HG03064 (cell line): ENCODE results near the gene WDR76.

ENCODE experiments used
- ATAC-seq: cut with Tn5 transposase; IDR thresholded peaks from one replicate; pipeline ENCODE4 v1.9.1; 2021; ENCODE audit warnings: low read depth; ENCODE audit not compliant: unreplicated experiment

The WDR76 gene

DNA sequence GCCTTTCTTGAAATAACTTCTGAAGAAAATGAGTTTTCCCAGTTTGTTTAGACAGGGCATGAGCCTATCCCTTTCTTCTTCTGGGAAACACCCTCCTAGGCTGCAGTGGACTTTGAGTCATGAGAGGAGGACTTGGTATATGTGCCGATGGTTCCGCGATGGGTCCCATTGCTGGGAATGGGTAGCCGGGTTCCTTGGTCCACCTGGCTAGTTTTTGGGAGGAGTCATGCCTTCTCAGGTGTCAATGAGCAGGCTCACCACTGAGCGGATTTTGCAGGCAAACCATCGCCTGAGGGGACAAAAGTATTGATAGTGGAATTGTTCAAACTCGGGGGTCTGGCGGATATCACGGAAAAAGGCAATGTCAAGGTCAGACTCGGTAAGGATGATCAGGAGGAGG, 46.8 kb downstream of the WDR76 start:
- ATAC-seq: no peak

DNA sequence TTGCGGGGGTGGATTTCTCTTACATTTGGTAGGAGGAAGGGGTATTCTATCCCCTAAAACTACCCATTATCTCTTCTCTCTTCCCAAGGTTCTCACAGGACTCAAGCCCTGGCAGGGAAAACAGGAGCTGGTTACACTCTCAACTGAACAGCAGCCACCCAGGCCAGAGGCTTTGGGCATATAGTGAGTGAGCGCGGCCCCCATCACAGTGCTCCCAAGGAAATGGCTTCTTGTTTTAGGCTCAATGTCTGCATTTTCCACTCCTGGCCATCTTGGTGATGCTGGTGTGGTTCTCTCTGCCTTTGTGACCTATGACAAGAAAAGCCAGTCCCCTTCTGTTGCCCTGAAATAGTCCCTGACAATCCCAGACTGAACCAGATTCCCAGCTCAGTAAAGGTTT, 50.1 kb downstream of the WDR76 start:
- ATAC-seq: no peak

DNA sequence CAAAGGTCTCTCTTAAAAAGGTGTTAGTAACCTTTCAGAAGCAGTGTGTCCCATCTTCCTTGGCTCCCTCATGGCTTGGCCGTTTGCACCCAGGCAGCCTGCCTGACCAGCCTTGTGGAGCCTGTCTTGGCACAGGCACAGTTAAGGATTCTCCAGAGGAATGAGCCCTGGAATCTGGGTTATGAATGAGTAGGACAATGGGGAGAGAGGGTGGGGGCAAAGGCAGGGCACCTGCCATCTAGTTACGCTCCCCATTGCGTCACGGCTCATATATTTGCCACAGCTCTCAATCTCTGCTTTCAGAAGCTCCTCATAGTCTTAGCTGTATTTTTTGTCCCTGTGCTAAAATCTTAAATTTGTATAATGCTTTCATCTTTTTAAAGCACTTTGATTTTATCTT, 50.6 kb downstream of the WDR76 start:
- no peak for ATAC-seq

DNA sequence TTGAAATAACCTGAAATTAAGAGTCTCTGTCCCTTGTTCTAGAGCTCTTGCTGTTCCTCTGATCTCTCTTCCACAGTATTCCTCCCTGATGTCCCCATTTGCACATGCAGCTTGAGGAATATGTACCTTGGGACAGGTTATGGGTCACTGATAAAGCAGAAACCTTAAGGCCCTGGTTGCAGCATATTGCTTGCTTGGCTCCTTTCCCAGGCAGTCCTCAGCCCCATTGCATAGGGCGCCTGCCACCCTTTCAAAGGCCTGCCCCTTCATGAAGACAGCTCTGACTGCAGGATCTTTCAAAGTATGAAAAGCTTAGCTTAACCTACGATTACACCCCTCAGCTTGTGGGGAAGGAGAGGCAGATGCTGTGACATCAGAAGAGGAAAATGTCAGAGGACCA, 51.6 kb downstream of the WDR76 start:
- ATAC-seq: no peak

DNA sequence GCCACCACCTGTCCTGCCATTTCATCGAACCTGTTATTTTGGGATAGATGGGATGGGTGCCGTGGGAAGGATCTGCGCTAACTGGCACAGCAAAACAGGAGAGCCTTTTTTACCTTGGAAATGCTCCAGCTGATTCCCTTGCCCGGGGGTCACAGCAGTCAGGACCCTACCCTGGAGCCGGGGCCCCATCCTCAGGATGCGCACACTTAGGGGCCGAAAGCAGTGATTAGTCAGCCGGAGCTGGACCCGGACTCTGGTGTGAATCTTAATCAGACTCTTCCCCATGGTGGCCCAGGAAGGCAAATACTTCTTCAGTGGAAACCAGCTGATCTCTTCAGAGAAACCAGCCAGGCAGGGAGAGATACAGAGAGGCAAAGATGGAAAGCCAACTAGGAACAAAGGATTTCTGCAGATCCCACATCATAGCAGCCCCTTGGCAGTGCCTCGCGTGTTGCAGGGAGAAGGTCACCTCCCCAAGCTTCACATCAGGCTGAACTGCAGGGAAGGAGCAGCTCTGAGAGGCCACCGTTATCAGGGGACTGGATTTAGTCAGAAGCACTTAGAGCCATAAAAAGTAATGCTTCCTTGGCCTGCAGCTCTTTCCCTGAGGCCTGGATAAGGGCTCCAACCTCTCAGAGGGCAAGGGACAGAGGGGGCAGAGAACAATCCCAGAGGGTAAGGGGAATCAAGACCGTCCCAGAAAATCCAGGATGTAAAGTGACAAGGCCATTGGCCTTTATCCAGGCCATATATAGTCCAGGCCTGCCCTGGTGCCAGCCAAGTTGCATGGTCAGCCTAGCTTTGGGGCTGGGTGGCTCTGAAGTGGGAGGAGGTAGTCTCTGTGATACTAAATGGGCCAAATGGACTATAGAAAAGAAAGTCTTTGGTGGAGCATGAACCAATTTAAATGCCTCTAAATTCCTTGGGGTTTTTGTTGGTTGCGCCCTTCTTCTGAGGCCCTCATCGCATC, 52.9 kb downstream of the WDR76 start:
- no peak for ATAC-seq

DNA sequence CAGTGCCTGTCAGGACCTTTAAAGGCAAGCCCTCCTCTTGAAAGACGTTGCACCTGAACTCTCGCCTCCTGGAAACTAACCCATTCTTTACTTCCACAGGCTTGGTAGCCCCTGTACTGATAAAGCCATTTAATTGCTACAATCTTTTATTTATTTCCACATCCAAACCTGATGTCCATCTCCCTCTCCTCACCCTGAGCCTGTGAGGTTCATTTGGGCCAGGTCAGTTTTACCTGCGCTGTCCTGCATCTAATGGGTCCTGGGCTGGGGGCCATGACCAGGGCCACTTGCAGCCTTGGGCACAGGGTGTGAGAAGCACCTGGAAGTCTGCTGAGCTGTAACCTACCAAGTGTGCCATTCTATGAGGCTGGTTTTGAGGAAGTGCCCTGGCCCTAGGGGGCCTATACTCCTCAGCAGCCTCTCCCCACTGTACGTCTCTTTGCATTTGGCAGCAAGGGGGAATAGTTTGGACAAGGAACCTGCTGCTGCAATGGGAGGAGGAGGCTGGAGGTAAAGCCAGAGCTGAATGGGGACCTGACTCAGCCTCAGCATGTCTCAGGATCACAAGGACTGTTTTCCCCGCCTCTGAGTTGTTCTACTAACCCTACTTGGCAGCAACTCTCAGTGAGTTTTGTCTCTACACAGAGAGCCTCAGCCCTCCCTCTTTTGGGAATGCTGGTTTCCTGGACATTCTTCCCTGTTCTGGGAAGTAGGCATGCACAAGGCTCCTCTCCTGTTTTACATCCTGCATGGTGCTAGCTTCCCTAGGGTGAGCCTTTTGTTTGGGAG, 53.8 kb downstream of the WDR76 start:
- ATAC-seq: no peak

DNA sequence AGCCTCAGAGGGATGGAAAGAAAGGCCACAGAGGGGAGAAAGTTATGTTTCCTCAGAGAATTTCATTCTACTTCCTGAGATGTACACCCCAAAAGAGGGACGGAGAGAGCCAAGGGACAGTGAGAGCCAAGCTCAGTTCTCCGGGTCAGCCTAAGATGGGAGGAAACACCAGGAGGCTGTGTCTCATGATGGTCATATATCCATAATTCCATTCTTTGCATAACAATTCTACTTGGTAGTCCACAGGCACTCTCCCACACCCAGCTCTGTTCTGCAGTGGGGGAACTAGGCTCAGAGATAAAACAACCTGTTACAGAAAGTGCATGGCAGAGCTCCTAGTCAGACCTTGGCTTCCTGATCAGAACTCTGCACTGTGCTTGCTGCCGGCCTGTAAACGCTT, 54.4 kb downstream of the WDR76 start:
- ATAC-seq: no peak

DNA sequence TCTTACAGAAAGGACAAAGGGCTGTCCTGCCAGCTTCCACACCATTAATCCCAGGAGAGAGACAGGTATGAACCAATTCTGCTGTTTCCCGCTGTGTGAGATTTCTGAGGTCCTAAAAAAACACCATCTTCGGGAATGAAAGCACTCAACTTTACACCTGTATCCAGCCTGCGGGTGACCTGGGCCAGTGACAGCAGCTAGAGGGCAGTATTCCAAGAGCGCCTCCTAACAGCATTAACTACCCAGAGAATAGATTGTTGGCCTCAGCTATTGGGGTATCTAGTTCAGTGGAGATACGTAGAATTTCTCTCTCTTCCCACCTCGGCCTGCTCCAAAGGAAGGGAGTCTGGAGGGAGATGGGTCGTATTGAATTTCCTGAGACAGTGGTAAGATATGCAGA, 55.1 kb downstream of the WDR76 start:
- no peak for ATAC-seq

DNA sequence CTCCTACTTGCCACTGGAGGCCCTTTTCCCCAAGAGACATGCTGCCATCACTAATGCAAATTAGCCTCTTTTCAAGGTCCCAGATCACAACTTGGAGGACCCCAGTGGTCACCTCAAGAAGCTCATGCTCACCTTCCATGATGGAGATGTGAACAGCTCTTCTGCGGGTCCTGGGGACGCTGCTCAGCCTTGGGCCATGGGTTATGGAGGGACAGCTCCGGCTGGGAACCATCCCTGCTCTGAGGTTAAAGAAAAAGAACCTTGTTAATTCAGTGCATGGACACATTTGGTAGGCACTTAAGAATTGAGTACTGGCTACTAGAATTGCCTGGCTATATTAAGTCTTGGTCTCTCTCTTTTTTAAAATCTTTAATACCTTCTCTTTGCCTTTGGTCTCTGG, 56.8 kb downstream of the WDR76 start:
- ATAC-seq: no peak

DNA sequence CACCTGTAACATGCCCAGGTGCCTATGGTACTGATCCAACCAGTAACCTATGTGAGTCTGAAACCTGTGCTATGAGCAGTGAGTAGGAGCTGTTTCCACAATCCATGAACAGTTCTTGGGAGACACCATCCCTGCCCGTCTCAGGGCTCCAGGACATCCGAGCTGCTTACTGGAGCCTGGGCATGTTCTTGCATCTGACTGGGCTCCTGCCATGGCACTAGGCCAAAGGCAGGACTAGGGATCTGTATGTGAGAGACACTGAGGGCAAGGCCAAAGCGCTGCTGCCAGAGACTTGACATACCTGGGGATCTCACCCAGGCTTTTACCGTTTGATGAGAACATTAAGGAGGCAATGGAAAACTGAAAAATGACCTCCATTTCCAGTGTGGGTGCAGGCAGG, 59.8 kb downstream of the WDR76 start:
- no peak for ATAC-seq

DNA sequence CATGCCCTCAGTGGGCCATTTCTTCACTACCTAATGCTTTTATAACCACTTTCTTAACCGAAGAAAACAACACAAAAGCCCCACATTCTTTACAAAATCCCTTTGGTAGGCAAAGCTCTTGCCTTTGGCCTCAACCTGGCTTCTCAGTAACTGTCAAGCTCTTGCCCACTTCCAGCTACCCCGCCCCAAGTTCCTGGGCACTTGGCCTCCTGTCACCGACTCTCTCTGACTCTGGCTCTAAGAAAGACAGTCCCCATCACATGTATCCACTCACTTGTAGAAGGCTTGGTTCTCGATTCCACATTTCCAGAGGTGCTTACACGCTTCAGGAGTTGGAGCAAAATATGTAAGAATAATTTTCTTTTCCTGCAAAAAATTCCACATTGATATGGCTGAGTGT, 61.1 kb downstream of the WDR76 start:
- no peak for ATAC-seq

DNA sequence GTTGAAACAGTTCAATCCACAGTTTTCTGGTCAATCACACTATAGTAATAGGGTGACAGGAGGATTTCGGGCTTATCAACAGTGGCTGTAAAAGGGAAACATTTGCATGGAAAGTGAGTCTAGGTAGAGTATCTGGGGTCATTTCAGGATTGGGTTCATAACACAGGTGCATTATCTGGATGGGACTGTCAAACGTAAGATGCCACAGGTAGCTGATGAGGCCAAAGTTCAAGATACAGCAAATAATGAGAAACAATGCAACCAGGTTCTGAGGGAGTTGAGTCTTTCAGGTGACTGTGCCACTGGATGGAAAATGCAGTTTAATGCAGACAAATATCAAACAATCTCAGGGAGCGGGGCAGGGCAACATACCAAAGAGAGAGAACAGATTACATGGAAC, 62.2 kb downstream of the WDR76 start:
- no peak for ATAC-seq

DNA sequence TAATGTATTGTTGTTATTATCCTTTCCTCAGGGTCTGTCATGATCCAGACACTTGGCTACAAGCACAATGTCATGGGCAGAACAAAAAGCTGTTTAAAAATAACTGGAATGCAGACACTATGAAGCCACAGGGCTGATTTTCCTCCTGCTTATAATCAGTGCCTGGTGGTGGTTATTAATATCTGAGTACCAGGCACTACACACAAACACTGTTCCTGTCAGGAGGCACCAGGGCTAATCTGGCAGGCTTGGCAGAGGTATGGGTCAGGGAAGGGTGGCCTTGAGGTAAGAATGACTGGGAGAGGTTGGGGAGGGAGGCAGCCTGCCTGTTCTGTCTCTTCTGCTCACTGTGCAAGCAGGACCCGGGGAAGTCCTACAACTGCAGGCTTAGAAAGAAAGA, 67.2 kb downstream of the WDR76 start:
- ATAC-seq: no peak

DNA sequence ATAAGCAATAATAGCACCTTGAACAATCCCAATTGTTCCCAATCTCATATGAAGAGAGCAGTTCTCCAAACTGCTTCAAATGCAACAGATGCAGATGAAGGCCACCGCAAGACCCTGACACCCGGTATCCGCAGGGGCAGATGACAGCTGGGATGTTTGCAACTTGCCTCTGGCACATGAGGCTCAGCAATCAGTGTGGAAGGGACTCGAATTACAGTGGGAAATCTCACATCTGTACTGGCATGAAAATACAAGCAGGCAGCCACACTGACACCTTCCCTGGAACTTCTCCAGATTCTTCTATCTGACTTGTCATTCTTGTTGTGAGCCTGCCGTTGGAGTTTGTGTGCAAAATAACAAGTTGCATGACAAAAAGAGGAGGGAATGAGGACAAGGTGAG, 68.8 kb downstream of the WDR76 start:
- no peak for ATAC-seq

DNA sequence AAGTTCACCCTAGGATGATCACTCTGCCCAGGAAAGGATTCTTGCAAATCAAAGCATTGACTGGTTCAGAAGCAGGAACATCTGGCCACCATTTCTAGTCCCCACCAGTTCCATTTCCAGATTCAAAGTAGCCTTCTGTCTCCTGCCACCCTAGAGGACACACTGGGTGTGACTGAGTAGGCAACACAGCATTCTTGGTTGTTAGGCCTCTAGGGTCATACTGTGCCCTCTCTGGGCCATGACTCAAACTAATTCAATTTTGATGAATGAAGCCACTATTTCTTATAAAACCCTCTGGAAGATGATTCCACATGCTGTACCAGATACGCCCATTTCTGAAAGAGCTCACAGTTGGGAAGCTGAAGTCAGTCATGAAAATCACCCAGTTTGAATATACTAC, 69.7 kb downstream of the WDR76 start:
- ATAC-seq: no peak

DNA sequence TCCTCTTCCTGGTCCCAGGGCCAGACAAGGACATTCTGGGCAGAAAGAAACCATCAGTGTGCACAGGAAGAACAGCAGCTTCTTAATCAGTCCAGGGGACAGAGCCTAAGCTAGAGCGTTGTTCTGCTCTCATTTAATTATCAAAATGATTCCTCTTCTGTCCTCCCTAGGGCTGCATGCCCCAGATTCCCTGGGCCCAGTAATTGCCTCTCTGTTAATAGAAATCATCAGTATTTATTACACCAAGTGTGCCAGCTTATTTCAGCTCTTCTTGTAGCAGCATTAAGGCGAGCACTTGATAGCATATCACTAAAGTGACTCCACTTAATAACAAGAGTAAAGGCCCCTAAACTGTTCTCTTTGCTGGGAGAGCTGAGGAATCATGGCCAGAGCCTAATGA, 72.1 kb downstream of the WDR76 start:
- no peak for ATAC-seq

DNA sequence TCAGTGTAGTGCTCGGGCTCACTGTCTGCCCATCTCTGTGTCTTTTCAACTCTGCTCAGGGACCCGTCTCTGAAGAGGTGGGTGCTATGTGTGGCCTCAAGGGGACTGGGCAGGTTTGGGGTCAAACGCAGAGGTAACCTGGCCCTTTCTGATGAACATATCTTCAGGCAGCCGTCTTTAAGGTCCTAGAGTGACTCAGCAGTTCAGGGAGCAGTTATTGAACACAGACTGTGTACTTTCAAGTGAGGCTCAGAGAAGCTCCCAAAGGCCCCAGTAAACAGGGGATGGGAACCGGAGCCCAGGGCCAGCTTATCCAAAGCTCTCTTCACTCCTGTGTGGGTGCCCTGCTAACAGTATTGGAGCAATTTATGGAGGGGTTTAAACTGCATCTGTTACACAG, 73.1 kb downstream of the WDR76 start:
- no peak for ATAC-seq

DNA sequence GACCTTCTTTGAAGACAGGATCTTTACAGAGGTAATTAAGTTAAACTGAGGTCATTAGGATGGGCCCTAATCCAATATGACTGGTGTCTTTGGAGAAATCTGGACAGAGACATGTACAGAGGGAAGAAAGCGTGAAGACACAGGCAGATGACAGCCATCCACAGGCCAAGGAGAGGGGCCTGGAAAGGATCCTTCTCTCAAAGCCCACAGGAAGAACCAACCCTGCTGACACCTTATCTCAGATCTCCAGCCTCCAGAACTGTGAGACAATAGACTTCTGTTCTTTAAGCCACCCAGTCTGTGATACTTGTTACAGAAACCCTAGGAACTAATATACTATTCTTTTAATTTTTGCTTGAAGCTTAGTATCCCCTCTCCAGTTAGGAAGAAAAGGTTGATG, 74.2 kb downstream of the WDR76 start:
- no peak for ATAC-seq

DNA sequence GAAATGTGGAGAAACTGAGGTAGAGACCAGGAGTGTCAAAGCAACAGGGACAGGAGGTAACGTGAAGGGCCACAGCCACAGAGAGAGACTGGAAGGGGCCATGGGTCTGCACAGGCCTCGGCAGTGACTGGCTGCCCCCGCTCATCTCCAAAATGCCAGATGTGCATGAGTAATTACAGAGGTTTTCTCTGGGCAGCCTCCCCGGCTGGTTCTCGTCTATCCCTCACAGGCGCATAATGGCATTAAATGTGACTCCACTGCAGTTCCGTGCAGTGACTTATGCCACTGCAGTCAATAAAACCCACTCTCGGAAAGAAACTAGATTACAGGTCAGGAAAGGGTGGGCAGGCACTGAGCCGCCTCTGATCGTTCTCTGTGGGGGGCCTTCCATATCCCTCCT, 74.7 kb downstream of the WDR76 start:
- no peak for ATAC-seq

DNA sequence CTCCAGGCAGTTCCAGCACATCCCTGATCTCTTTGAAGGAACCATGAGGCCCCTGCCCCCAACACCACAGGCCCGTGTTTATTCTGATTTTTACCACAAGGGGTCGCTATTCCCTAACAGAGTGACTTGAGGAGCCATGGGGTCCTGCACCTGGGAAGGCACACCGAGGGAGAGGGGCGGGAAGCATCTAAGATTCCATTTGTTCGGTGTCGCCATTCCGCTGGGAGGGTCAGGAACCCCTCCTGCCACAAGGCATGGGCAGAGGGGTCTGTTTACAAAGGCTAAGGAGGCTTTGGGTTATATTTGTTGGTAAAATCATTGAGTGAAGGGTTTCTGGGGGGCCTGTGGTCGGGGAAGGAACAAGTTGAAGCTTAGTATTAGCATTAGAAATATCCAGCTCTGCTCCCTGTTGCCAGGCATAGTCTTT, 77.1 kb downstream of the WDR76 start:
- no peak for ATAC-seq

DNA sequence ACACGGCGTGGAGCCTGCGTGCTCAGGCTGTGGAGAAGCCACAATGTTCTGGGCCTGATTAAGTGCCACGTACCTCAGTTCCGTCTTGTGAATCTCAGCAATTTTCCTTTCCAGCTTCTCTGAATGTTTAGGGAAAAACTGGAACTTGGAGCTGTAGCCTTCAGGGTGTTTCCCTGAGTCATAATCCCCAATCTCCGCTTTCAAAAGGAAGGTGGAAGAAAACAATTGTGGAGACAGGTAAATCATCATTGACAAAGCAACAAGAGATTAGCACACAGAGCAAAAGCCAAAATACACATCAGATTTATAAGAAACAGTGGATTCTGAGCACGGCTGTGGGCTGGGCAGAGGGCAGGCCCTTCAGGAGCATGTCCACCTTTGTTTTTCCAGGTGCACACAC, 79.0 kb downstream of the WDR76 start:
- no peak for ATAC-seq

DNA sequence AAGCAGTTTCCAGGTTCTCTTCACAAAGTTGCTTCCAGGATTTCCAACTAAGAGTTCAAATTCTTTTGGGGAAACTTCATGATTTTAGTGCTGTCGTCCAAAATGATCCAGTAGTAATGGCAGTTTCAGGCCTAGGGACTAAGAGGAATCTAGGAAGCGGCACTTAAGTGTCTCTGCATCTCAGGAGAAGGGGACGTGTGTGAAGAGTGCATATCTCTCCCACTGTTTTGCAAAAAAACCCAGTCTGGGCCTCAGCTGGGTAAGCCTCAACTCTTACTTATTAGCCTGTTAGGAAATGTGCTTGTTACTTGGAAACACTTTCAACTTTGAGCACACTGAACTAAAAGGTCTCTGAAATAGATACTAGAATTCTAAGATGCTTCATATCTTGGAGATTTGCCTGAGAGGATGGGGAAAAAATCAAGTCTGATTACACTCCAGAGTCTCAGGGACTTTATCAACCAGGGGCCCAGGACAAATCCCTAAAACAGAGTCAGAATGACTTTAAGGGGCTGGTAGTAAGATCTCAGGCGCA, 81.8 kb downstream of the WDR76 start:
- ATAC-seq: no peak
